K562 (cell line): ENCODE data around the gene ZBTB26. TPM values are rescaled to one million over a fixed set of nuclear protein-coding genes. Genes with fewer than 3 reads are reported as not detected.

Experiments used
- ATAC-seq: fragments of 200-7000 bp; cut with Tn5 transposase; 3 replicates; pipeline ENCODE4 v1.9.1; 2020; ENCODE audit warnings: moderate library complexity
- BruUV-seq: library from RNA; stranded (reverse); fragments of 400-500 nt; replicated peaks from 2 replicates; lab custom pipeline; 2021; lab: Mats Ljungman, UMichigan
- CTCF ChIA-PET: fragments of 300-600 bp; formaldehyde crosslinking; extraction: SDS; loops from one replicate; lab custom pipeline; 2021; ENCODE audit warnings: low intra/inter-chr PET ratio; lab: Yijun Ruan, JAX
- POLR2A ChIA-PET: fragments of 300-600, 350-650 bp; sonication (Branson Sonifier 250); formaldehyde crosslinking; extraction: SDS; loops from one replicate; lab custom pipeline; 2021; ENCODE audit warnings: antibody characterized with exemption, inconsistent platforms; lab: Yijun Ruan, JAX
- DNase-seq, 4 experiments: peaks; one replicate each; pipeline versions ENCODE4 v3.0.0 to v3.0.0-alpha.2; 2011 to 2018; ENCODE audit warnings: low spot score in 3 of 4, mixed read lengths in 3 of 4; ENCODE audit errors: extremely low read depth in 1 of 4
- FAIRE-seq: peaks from 2 replicates; lab custom pipeline; 2011; peaks lifted over from hg19 to GRCh38; lab: Jason Lieb, UNC
- H2AFZ ChIP-seq: 2 replicates; pipeline ENCODE4 v1.6.0; 2011; ENCODE audit warnings: low read depth, low read length, control low read depth, inconsistent platforms
- H3K27ac ChIP-seq: fragments of 200-600 bp; 3 replicates; pipeline ENCODE4 v1.8.0; 2011; ENCODE audit warnings: low read depth, mild to moderate bottlenecking, control low read depth, inconsistent platforms, low read length, moderate library complexity, mixed read lengths; ENCODE audit errors: extremely low read depth
- H3K27me3 ChIP-seq, 2 experiments: fragments of 300-600 bp in 1 of 2; 2 replicates in 1 of 2; 3 replicates in 1 of 2; pipeline versions ENCODE4 v1.6.0 to v1.8.0; 2011; ENCODE audit warnings: inconsistent platforms in 2 of 2, low read length in 2 of 2, mild to moderate bottlenecking in 1 of 2, mixed read lengths in 1 of 2, moderate library complexity in 1 of 2; ENCODE audit not compliant: control insufficient read depth in 2 of 2, insufficient read depth in 2 of 2
- H3K36me3 ChIP-seq: fragments of 300-600 bp; 3 replicates; pipeline ENCODE4 v1.8.0; 2011; ENCODE audit warnings: mild to moderate bottlenecking, low read length, inconsistent platforms; ENCODE audit not compliant: control insufficient read depth, insufficient read depth
- H3K4me1 ChIP-seq, 2 experiments: fragments of 200-600 bp in 1 of 2; replicated peaks in 1 of 2; 2 replicates in 1 of 2; 3 replicates in 1 of 2; pipeline versions ENCODE4 v1.5.1 to v1.8.0; 2011; ENCODE audit warnings: inconsistent platforms in 2 of 2, low read length in 2 of 2, mild to moderate bottlenecking in 1 of 2, mixed read lengths in 1 of 2, moderate library complexity in 1 of 2; ENCODE audit not compliant: control insufficient read depth in 2 of 2, insufficient read depth in 2 of 2
- H3K4me2 ChIP-seq: 2 replicates; pipeline ENCODE4 v1.6.1; 2011; ENCODE audit warnings: low read length, control low read depth, inconsistent platforms, mixed read lengths; ENCODE audit not compliant: insufficient read depth
- H3K4me3 ChIP-seq: fragments of 200-600 bp; sonication (generic), shearing (Covaris generic); 2 replicates; pipeline ENCODE4 v1.5.1; 2016; ENCODE audit warnings: control low read depth, inconsistent platforms
- H3K79me2 ChIP-seq: fragments of 200-600 bp; 3 replicates; pipeline ENCODE4 v1.8.0; 2011; ENCODE audit warnings: low read length, inconsistent platforms; ENCODE audit not compliant: control insufficient read depth, insufficient read depth
- H3K9ac ChIP-seq, 2 experiments: 2 replicates each; pipeline versions ENCODE4 v1.6.0 to v1.6.1; 2011; ENCODE audit warnings: low read depth in 2 of 2, low read length in 2 of 2, control low read depth in 1 of 2, inconsistent platforms in 1 of 2, mild to moderate bottlenecking in 1 of 2, mixed read lengths in 1 of 2; ENCODE audit not compliant: insufficient read depth in 1 of 2
- H3K9me1 ChIP-seq: one replicate; pipeline ENCODE4 v1.6.0; 2011; ENCODE audit warnings: inconsistent platforms, mild to moderate bottlenecking, low read length, moderate library complexity; ENCODE audit not compliant: control insufficient read depth, insufficient read depth
- H3K9me3 ChIP-seq: replicated peaks from 2 replicates; pipeline ENCODE4 v1.5.1; 2011; ENCODE audit warnings: low read depth, low read length, inconsistent platforms; ENCODE audit not compliant: control insufficient read depth, insufficient read depth
- H4K20me1 ChIP-seq: replicated peaks from 2 replicates; pipeline ENCODE4 v1.6.1; 2011; ENCODE audit warnings: low read length, inconsistent platforms, mixed read lengths; ENCODE audit not compliant: control insufficient read depth, insufficient read depth
- HNRNPK ChIP-seq: fragments of 200-400 bp; formaldehyde crosslinking; IDR thresholded peaks from one replicate; pipeline ENCODE4 v1.6.1; 2018; ENCODE audit warnings: mild to moderate bottlenecking, low read depth, low read length; ENCODE audit not compliant: poor library complexity, severe bottlenecking
- U2AF1 ChIP-seq: fragments of 200-400 bp; formaldehyde crosslinking; optimal IDR thresholded peaks from 2 replicates; pipeline ENCODE3; 2017; ENCODE audit warnings: mild to moderate bottlenecking, low read depth, low read length, moderate library complexity
- WGBS: fragments of 100-300 bp; shearing (Covaris generic); methylation state at CpG from one replicate; pipeline ENCODE4 v1.1.6; 2016; ENCODE audit warnings: low coverage, mixed read lengths; ENCODE audit not compliant: insufficient coverage; ENCODE audit errors: missing lambda C conversion rate; 5-methylcytosine and 5-hydroxymethylcytosine counted together
- in situ Hi-C: fragments of 300-500 bp; cut with MboI; formaldehyde crosslinking; loops from 4 replicates; pipeline ENCODE4 v1.15.0; 2018; ENCODE audit warnings: inconsistent platforms, mixed read lengths
- intact Hi-C: fragments of 100-400 bp; cut with micrococcal nuclease; formaldehyde crosslinking; loops from 2 replicates; pipeline ENCODE4 v1.14.2; 2022
- polyA plus RNA-seq, 8 experiments: library from polyadenylated mRNA; depleted of rRNA in 4 of 8; stranded (reverse) in 5 of 8; unstranded in 3 of 8; fragments of >200 nt; fragmentation: Nextera tagmentation in 2 of 8; fragmentation: Illumina TruSeq in 1 of 8; extraction: Ambion mirVana in 2 of 8; extraction: Trizol in 1 of 8; gene quantifications; 2 replicates each; pipeline versions ENCODE4 v1.2.1 to v1.2.3, GENCODE V29; 2011 to 2014; ENCODE audit warnings: inconsistent platforms in 1 of 8, missing spikeins in 1 of 8
- small RNA-seq: library from RNA; depleted of rRNA; stranded (forward); fragments of <200 nt; gene quantifications from one replicate; pipeline ENCODE3, GENCODE V24; 2014
- total RNA-seq, 7 experiments: library from RNA; depleted of rRNA in 6 of 7; stranded (reverse); fragments of >200 nt in 6 of 7; fragmentation: Illumina TruSeq in 2 of 7; extraction: Trizol in 2 of 7; gene quantifications; 2 replicates each; pipeline versions ENCODE4 v1.2.1 to v1.2.3, GENCODE V29; 2011 to 2021; ENCODE audit warnings: low replicate concordance in 1 of 7

ZBTB26 gene
- total and polyA plus RNA-seq, 9 of the 15 experiments (the other 6 are each of a cell fraction or from before 2014, with no cell fraction given), result 2.4 to 20.7 (median 5.0) TPM

GRCh38 chr9:122866079-122866478, 65.2 kb downstream of the ZBTB26 start:
- FAIRE-seq (no peak), DNase-seq (no peak), ATAC-seq (no peak)
- H3K27ac ChIP-seq, result no peak overlapping the region
- in situ Hi-C loops, result no loop called here
- WGBS, result no CpG with 5 or more reads among the region's 5 CpGs
- no peak overlapping the region for H2AFZ ChIP-seq
- BruUV-seq, result no TSS peak
- H4K20me1 ChIP-seq, result no peaks in the 10 kb centered on the region
- peaks cover 37% of the 10 kb centered on the region for H3K36me3 ChIP-seq
- H3K4me1 ChIP-seq, result no peaks in the 10 kb centered on the region
- H3K9me3 ChIP-seq, result no peaks in the 10 kb centered on the region
- no peaks in the 10 kb centered on the region for H3K79me2 ChIP-seq
- H3K9me1 ChIP-seq, result no peaks in the 10 kb centered on the region
- no peak overlapping the region for H3K9ac ChIP-seq
- ChIA-PET CTCF (no interaction called here), POLR2A (interaction anchor here (1.7 kb wide), 1 partner anchor 11 kb away, joined by 5 read pairs; no protein-coding TSS in a partner anchor)
- intact Hi-C loops, result no loop called here
- H3K4me2 ChIP-seq, result no peak overlapping the region
- H3K4me3 ChIP-seq, result no peak overlapping the region
- peak; percentile 62 for TF ChIP-seq HNRNPK
- no peak for TF ChIP-seq U2AF1
- no peaks in the 10 kb centered on the region for H3K27me3 ChIP-seq

Small RNA genes lying within 50 kb of the gene (small RNA-seq; reads per million reads assigned to genes)
- gene RNY1P15 (not detected), gene SNORD90 (272 reads per million, percentile 99 among the genes with 10 or more reads in this experiment)

Other genes with a start within 250 kb of the ZBTB26 start
Only the 7 nearest of the 9 such genes appear.
- not detected in 2 replicates for gene OR5C1, start 142.6 kb downstream of the ZBTB26 start, total RNA-seq (2014; rRNA removed)
- not detected in 2 replicates for gene OR5C1, start 142.6 kb downstream of the ZBTB26 start, total RNA-seq (2014; rRNA removed; fragmentation: Illumina TruSeq; extraction: Trizol)
- gene OR5C1, start 142.6 kb downstream of the ZBTB26 start, total RNA-seq (2015; rRNA removed; fragmentation: Illumina TruSeq; extraction: Trizol), result not detected in 2 replicates
- not detected in 2 replicates for gene OR5C1, start 142.6 kb downstream of the ZBTB26 start, total RNA-seq (2021)
- not detected in 2 replicates for gene OR5C1, start 142.6 kb downstream of the ZBTB26 start, polyA plus RNA-seq (2011; rRNA removed)
- not detected in 2 replicates for gene OR5C1, start 142.6 kb downstream of the ZBTB26 start, polyA plus RNA-seq (2014; fragmentation: Illumina TruSeq; extraction: Trizol)
- gene OR5C1, start 142.6 kb downstream of the ZBTB26 start, polyA plus RNA-seq (2014; fragmentation: Nextera tagmentation; extraction: Ambion mirVana), result not detected
- gene OR5C1, start 142.6 kb downstream of the ZBTB26 start, polyA plus RNA-seq (2014; rRNA removed), result not detected in 2 replicates
- not detected in 2 replicates for gene OR1K1, start 131.4 kb downstream of the ZBTB26 start, total RNA-seq (2014; rRNA removed)
- gene OR1K1, start 131.4 kb downstream of the ZBTB26 start, total RNA-seq (2014; rRNA removed; fragmentation: Illumina TruSeq; extraction: Trizol), result not detected in 2 replicates
- not detected in 2 replicates for gene OR1K1, start 131.4 kb downstream of the ZBTB26 start, total RNA-seq (2015; rRNA removed; fragmentation: Illumina TruSeq; extraction: Trizol)
- not detected in 2 replicates for gene OR1K1, start 131.4 kb downstream of the ZBTB26 start, total RNA-seq (2021)
- gene OR1K1, start 131.4 kb downstream of the ZBTB26 start, polyA plus RNA-seq (2011; rRNA removed), result not detected in 2 replicates
- not detected in 2 replicates for gene OR1K1, start 131.4 kb downstream of the ZBTB26 start, polyA plus RNA-seq (2014; fragmentation: Illumina TruSeq; extraction: Trizol)
- not detected for gene OR1K1, start 131.4 kb downstream of the ZBTB26 start, polyA plus RNA-seq (2014; fragmentation: Nextera tagmentation; extraction: Ambion mirVana)
- gene OR1K1, start 131.4 kb downstream of the ZBTB26 start, polyA plus RNA-seq (2014; rRNA removed), result not detected in 2 replicates
- 20.2 and 22.7 TPM in 2 replicates for gene PDCL, start 102.9 kb downstream of the ZBTB26 start, total RNA-seq (2014; rRNA removed)
- gene PDCL, start 102.9 kb downstream of the ZBTB26 start, total RNA-seq (2014; rRNA removed; fragmentation: Illumina TruSeq; extraction: Trizol), result 22.0 and 24.6 TPM in 2 replicates
- 18.4 and 22.1 TPM in 2 replicates for gene PDCL, start 102.9 kb downstream of the ZBTB26 start, total RNA-seq (2015; rRNA removed; fragmentation: Illumina TruSeq; extraction: Trizol)
- gene PDCL, start 102.9 kb downstream of the ZBTB26 start, total RNA-seq (2021), result 16.5 and 18.7 TPM in 2 replicates
- 11.4 and 14.0 TPM in 2 replicates for gene PDCL, start 102.9 kb downstream of the ZBTB26 start, polyA plus RNA-seq (2011; rRNA removed)
- gene PDCL, start 102.9 kb downstream of the ZBTB26 start, polyA plus RNA-seq (2014; fragmentation: Illumina TruSeq; extraction: Trizol), result 11.7 and 12.7 TPM in 2 replicates
- 10 to 100 TPM; 18.6 to 21.7 TPM for gene PDCL, start 102.9 kb downstream of the ZBTB26 start, polyA plus RNA-seq (2014; fragmentation: Nextera tagmentation; extraction: Ambion mirVana)
- 12.8 and 15.0 TPM in 2 replicates for gene PDCL, start 102.9 kb downstream of the ZBTB26 start, polyA plus RNA-seq (2014; rRNA removed)
- gene RC3H2, start 26.2 kb downstream of the ZBTB26 start, total RNA-seq (2014; rRNA removed), result 18.6 and 18.7 TPM in 2 replicates
- gene RC3H2, start 26.2 kb downstream of the ZBTB26 start, total RNA-seq (2014; rRNA removed; fragmentation: Illumina TruSeq; extraction: Trizol), result 23.2 and 28.1 TPM in 2 replicates
- 25.8 and 28.1 TPM in 2 replicates for gene RC3H2, start 26.2 kb downstream of the ZBTB26 start, total RNA-seq (2015; rRNA removed; fragmentation: Illumina TruSeq; extraction: Trizol)
- gene RC3H2, start 26.2 kb downstream of the ZBTB26 start, total RNA-seq (2021), result 25.0 and 26.6 TPM in 2 replicates
- 29.5 and 35.4 TPM in 2 replicates for gene RC3H2, start 26.2 kb downstream of the ZBTB26 start, polyA plus RNA-seq (2011; rRNA removed)
- 15.4 and 15.7 TPM in 2 replicates for gene RC3H2, start 26.2 kb downstream of the ZBTB26 start, polyA plus RNA-seq (2014; fragmentation: Illumina TruSeq; extraction: Trizol)
- 1 to 10 TPM; 5.6 to 8.6 TPM for gene RC3H2, start 26.2 kb downstream of the ZBTB26 start, polyA plus RNA-seq (2014; fragmentation: Nextera tagmentation; extraction: Ambion mirVana)
- 12.8 and 13.9 TPM in 2 replicates for gene RC3H2, start 26.2 kb downstream of the ZBTB26 start, polyA plus RNA-seq (2014; rRNA removed)
- gene ZBTB6, start 18.2 kb downstream of the ZBTB26 start, total RNA-seq (2014; rRNA removed), result 3.1 and 3.7 TPM in 2 replicates
- 6.7 and 8.0 TPM in 2 replicates for gene ZBTB6, start 18.2 kb downstream of the ZBTB26 start, total RNA-seq (2014; rRNA removed; fragmentation: Illumina TruSeq; extraction: Trizol)
- gene ZBTB6, start 18.2 kb downstream of the ZBTB26 start, total RNA-seq (2015; rRNA removed; fragmentation: Illumina TruSeq; extraction: Trizol), result 6.1 and 7.2 TPM in 2 replicates
- 5.0 and 5.3 TPM in 2 replicates for gene ZBTB6, start 18.2 kb downstream of the ZBTB26 start, total RNA-seq (2021)
- gene ZBTB6, start 18.2 kb downstream of the ZBTB26 start, polyA plus RNA-seq (2011; rRNA removed), result 6.4 and 6.9 TPM in 2 replicates
- 4.9 and 6.3 TPM in 2 replicates for gene ZBTB6, start 18.2 kb downstream of the ZBTB26 start, polyA plus RNA-seq (2014; fragmentation: Illumina TruSeq; extraction: Trizol)
- 1 to 10 TPM; 1.4 to 4.8 TPM for gene ZBTB6, start 18.2 kb downstream of the ZBTB26 start, polyA plus RNA-seq (2014; fragmentation: Nextera tagmentation; extraction: Ambion mirVana)
- 3.9 and 4.5 TPM in 2 replicates for gene ZBTB6, start 18.2 kb downstream of the ZBTB26 start, polyA plus RNA-seq (2014; rRNA removed)
- 5.1 and 6.8 TPM in 2 replicates for gene RABGAP1, start 9.5 kb upstream of the ZBTB26 start, total RNA-seq (2014; rRNA removed)
- 15.7 and 16.3 TPM in 2 replicates for gene RABGAP1, start 9.5 kb upstream of the ZBTB26 start, total RNA-seq (2014; rRNA removed; fragmentation: Illumina TruSeq; extraction: Trizol)
- gene RABGAP1, start 9.5 kb upstream of the ZBTB26 start, total RNA-seq (2015; rRNA removed; fragmentation: Illumina TruSeq; extraction: Trizol), result 14.1 and 16.5 TPM in 2 replicates
- 12.6 and 15.3 TPM in 2 replicates for gene RABGAP1, start 9.5 kb upstream of the ZBTB26 start, total RNA-seq (2021)
- gene RABGAP1, start 9.5 kb upstream of the ZBTB26 start, polyA plus RNA-seq (2011; rRNA removed), result 21.0 and 22.7 TPM in 2 replicates
- 9.6 and 13.1 TPM in 2 replicates for gene RABGAP1, start 9.5 kb upstream of the ZBTB26 start, polyA plus RNA-seq (2014; fragmentation: Illumina TruSeq; extraction: Trizol)
- gene RABGAP1, start 9.5 kb upstream of the ZBTB26 start, polyA plus RNA-seq (2014; fragmentation: Nextera tagmentation; extraction: Ambion mirVana), result 1 to 10 TPM; 1.5 to 2.2 TPM
- gene RABGAP1, start 9.5 kb upstream of the ZBTB26 start, polyA plus RNA-seq (2014; rRNA removed), result 7.7 and 9.8 TPM in 2 replicates
- 0.24 TPM in 1 of 2 replicates, not detected in the other for gene GPR21, start 102.2 kb upstream of the ZBTB26 start, total RNA-seq (2014; rRNA removed)
- gene GPR21, start 102.2 kb upstream of the ZBTB26 start, total RNA-seq (2014; rRNA removed; fragmentation: Illumina TruSeq; extraction: Trizol), result 0.36 and 0.67 TPM in 2 replicates
- gene GPR21, start 102.2 kb upstream of the ZBTB26 start, total RNA-seq (2015; rRNA removed; fragmentation: Illumina TruSeq; extraction: Trizol), result 0.75 and 0.83 TPM in 2 replicates
- 0.16 TPM in 1 of 2 replicates, not detected in the other for gene GPR21, start 102.2 kb upstream of the ZBTB26 start, total RNA-seq (2021)
- gene GPR21, start 102.2 kb upstream of the ZBTB26 start, polyA plus RNA-seq (2011; rRNA removed), result 0.27 TPM in 1 of 2 replicates, not detected in the other
- not detected in 2 replicates for gene GPR21, start 102.2 kb upstream of the ZBTB26 start, polyA plus RNA-seq (2014; fragmentation: Illumina TruSeq; extraction: Trizol)
- gene GPR21, start 102.2 kb upstream of the ZBTB26 start, polyA plus RNA-seq (2014; fragmentation: Nextera tagmentation; extraction: Ambion mirVana), result not detected
- gene GPR21, start 102.2 kb upstream of the ZBTB26 start, polyA plus RNA-seq (2014; rRNA removed), result 0.15 TPM in 1 of 2 replicates, not detected in the other